Choroid plexus epithelial cell (primary cell): ENCODE results near the gene TMEM81.

ENCODE experiments used
- DNase-seq: peaks from one replicate; pipeline ENCODE4 v3.0.0-alpha.2; 2010; ENCODE audit warnings: low read depth
- H3K4me3 ChIP-seq: 2 replicates; pipeline ENCODE4 v1.5.1; 2011; ENCODE audit warnings: low read depth, mild to moderate bottlenecking, control low read depth, low read length, moderate library complexity
- TF ChIP-seq, protein P1 (sequence below): conservative IDR thresholded peaks from 2 replicates; pipeline ENCODE4 v1.5.1; 2011; ENCODE audit warnings: low read depth, mild to moderate bottlenecking, control low read depth, inconsistent platforms, low read length, moderate library complexity

TMEM81 gene

GRCh38 chr1:205072881-205073280 lies 11.4 kb downstream of the TMEM81 start:
- H3K4me3 ChIP-seq, result no peak overlapping the region
- no peak for DNase-seq
- TF ChIP-seq, protein P1, sequence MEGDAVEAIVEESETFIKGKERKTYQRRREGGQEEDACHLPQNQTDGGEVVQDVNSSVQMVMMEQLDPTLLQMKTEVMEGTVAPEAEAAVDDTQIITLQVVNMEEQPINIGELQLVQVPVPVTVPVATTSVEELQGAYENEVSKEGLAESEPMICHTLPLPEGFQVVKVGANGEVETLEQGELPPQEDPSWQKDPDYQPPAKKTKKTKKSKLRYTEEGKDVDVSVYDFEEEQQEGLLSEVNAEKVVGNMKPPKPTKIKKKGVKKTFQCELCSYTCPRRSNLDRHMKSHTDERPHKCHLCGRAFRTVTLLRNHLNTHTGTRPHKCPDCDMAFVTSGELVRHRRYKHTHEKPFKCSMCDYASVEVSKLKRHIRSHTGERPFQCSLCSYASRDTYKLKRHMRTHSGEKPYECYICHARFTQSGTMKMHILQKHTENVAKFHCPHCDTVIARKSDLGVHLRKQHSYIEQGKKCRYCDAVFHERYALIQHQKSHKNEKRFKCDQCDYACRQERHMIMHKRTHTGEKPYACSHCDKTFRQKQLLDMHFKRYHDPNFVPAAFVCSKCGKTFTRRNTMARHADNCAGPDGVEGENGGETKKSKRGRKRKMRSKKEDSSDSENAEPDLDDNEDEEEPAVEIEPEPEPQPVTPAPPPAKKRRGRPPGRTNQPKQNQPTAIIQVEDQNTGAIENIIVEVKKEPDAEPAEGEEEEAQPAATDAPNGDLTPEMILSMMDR, result no peak

GRCh38 chr1:205072286-205072685 lies 12.0 kb downstream of the TMEM81 start:
- H3K4me3 ChIP-seq, result no peak overlapping the region
- TF ChIP-seq, protein P1, result no peak
- no peak for DNase-seq

DNA sequence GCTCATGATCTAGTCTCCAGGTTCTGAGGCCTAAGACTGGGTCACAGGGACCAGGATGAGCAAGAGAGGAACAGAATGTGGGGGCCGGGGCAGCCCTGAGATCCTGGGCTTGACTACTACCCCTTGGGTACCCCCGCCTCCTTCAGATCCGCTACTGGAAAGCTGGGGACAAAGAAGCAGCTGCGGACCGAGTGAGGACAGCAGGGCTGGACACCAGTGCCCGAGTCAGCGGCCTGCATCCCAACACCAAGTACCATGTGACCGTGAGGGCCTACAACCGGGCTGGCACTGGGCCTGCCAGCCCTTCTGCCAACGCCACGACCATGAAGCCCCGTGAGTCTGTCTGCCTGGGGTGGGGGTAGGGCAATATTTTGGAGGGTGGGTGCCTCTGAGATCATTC lies 12.5 kb downstream of the TMEM81 start:
- DNase-seq, result no peak
- TF ChIP-seq, protein P1, result no peak
- H3K4me3 ChIP-seq, result no peak overlapping the region

GRCh38 chr1:205071028-205071409 lies 13.2 kb downstream of the TMEM81 start:
- no peak for DNase-seq
- no peak overlapping the region for H3K4me3 ChIP-seq
- TF ChIP-seq, protein P1, result no peak

DNA sequence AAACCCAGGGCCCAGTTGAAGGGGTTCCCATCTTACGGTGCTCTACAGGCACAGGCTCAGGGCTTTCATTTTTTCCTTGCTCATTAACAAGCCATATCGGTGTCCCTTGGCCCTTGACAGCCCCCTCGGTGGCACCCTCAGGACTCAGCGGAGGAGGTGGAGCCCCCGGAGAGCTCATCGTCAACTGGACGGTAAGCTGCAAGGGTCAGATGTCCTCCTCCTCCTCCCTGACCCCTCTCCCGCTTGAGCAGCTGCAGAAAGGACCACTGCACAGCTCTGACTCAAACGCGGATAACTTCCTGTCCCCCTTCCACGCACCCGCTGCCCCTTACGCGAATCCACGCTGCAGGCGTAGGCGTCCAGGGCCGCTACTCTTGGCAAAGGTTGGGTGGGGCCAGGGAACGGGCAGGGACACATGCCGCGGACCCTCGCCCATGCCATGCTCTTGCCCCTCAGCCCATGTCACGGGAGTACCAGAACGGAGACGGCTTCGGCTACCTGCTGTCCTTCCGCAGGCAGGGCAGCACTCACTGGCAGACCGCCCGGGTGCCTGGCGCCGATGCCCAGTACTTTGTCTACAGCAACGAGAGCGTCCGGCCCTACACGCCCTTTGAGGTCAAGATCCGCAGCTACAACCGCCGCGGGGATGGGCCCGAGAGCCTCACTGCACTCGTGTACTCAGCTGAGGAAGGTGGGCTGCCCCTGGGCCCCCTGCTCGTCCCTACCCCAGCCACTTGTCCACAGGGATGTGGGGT lies 14.7 kb downstream of the TMEM81 start:
- TF ChIP-seq, protein P1, result no peak
- H3K4me3 ChIP-seq, result no peak overlapping the region
- DNase-seq, result no peak

GRCh38 chr1:205068457-205069040 lies 15.7 kb downstream of the TMEM81 start:
- no peak overlapping the region for H3K4me3 ChIP-seq
- TF ChIP-seq, protein P1, result no peak
- DNase-seq, result peak; percentile 58

GRCh38 chr1:205068001-205068400 lies 16.3 kb downstream of the TMEM81 start:
- TF ChIP-seq, protein P1, result no peak
- no peak overlapping the region for H3K4me3 ChIP-seq
- no peak for DNase-seq
